IMR-90 (cell line): ENCODE results near the gene LRCH3. TPM values are rescaled to one million over a fixed set of nuclear protein-coding genes. Genes with fewer than 3 reads are reported as not detected.

Experiments
- ATAC-seq: fragments of 200-7000 bp; cut with Tn5 transposase; 2 replicates; pipeline ENCODE4 v1.9.1; 2020; ENCODE audit warnings: low read depth, mild to moderate bottlenecking, moderate library complexity
- BruUV-seq: library from RNA; stranded (reverse); fragments of 400-500 nt; replicated peaks from 2 replicates; lab custom pipeline; 2021; lab: Mats Ljungman, UMichigan
- CTCF ChIA-PET: fragments of 300-600 bp; formaldehyde crosslinking; extraction: SDS; loops from one replicate; lab custom pipeline; 2021; ENCODE audit warnings: antibody characterized with exemption; lab: Yijun Ruan, JAX
- POLR2A ChIA-PET: fragments of 300-600 bp; sonication (Branson Sonifier 250); formaldehyde crosslinking; loops from one replicate; lab custom pipeline; 2022; ENCODE audit warnings: antibody characterized with exemption; ENCODE audit not compliant: unreplicated experiment; lab: Charles Lee
- DNase-seq: peaks from one replicate; pipeline ENCODE4 v3.0.0; 2013
- H2AFZ ChIP-seq: replicated peaks from 2 replicates; pipeline ENCODE3; 2013; ENCODE audit warnings: low read length, mild to moderate bottlenecking; ENCODE audit not compliant: poor library complexity
- H2AK5ac ChIP-seq: 2 replicates; pipeline ENCODE4 v1.6.1; 2013; ENCODE audit warnings: low read depth, low read length, inconsistent platforms
- H2AK9ac ChIP-seq: replicated peaks from 2 replicates; pipeline ENCODE3; 2013; ENCODE audit warnings: mild to moderate bottlenecking, low read depth, low read length, moderate library complexity; ENCODE audit not compliant: poor library complexity
- H2BK120ac ChIP-seq: 2 replicates; pipeline ENCODE4 v1.6.1; 2013; ENCODE audit warnings: low read depth, low read length, inconsistent platforms
- H2BK15ac ChIP-seq: 3 replicates; pipeline ENCODE4 v1.6.1; 2013; ENCODE audit warnings: low read depth, low read length, inconsistent platforms
- H2BK20ac ChIP-seq: 2 replicates; pipeline ENCODE4 v1.6.1; 2013; ENCODE audit warnings: low read depth, mild to moderate bottlenecking, inconsistent platforms, low read length, moderate library complexity
- H2BK5ac ChIP-seq: 2 replicates; pipeline ENCODE4 v1.6.1; 2013; ENCODE audit warnings: mild to moderate bottlenecking, low read depth, low read length, inconsistent platforms; ENCODE audit not compliant: poor library complexity, severe bottlenecking
- H3K14ac ChIP-seq: replicated peaks from 2 replicates; pipeline ENCODE4 v1.6.1; 2013; ENCODE audit warnings: low read depth, low read length, inconsistent platforms
- H3K18ac ChIP-seq: 2 replicates; pipeline ENCODE4 v1.6.1; 2013; ENCODE audit warnings: low read depth, low read length, control low read depth
- H3K23ac ChIP-seq: 2 replicates; pipeline ENCODE4 v1.6.1; 2013; ENCODE audit warnings: low read depth, low read length, inconsistent platforms
- H3K27ac ChIP-seq: 2 replicates; pipeline ENCODE4 v1.5.1; 2013; ENCODE audit warnings: mild to moderate bottlenecking, control low read depth, low read length; ENCODE audit not compliant: insufficient read depth
- H3K27me3 ChIP-seq: 2 replicates; pipeline ENCODE4 v1.6.1; 2013; ENCODE audit warnings: low read length; ENCODE audit not compliant: control insufficient read depth, insufficient read depth
- H3K36me3 ChIP-seq: 2 replicates; pipeline ENCODE4 v1.6.1; 2013; ENCODE audit warnings: low read length, mixed read lengths; ENCODE audit not compliant: control insufficient read depth, insufficient read depth
- H3K4ac ChIP-seq: 2 replicates; pipeline ENCODE4 v1.6.1; 2013; ENCODE audit warnings: low read depth, low read length, inconsistent platforms
- H3K4me1 ChIP-seq: 2 replicates; pipeline ENCODE4 v1.6.1; 2013; ENCODE audit warnings: low read length, mixed read lengths; ENCODE audit not compliant: control insufficient read depth, insufficient read depth
- H3K4me2 ChIP-seq: 2 replicates; pipeline ENCODE4 v1.6.1; 2013; ENCODE audit warnings: low read depth, mild to moderate bottlenecking, control low read depth, low read length, moderate library complexity
- H3K4me3 ChIP-seq: 2 replicates; pipeline ENCODE4 v1.5.1; 2013; ENCODE audit warnings: low read depth, mild to moderate bottlenecking, control low read depth, low read length, moderate library complexity; ENCODE audit not compliant: insufficient read depth
- H3K56ac ChIP-seq: 2 replicates; pipeline ENCODE4 v1.6.1; 2013; ENCODE audit warnings: low read length, inconsistent platforms; ENCODE audit not compliant: insufficient read depth; ENCODE audit errors: extremely low read depth
- H3K79me1 ChIP-seq, 2 experiments: 2 replicates each; pipeline ENCODE4 v1.6.1; 2013; ENCODE audit warnings: low read length in 2 of 2, inconsistent platforms in 1 of 2, low read depth in 1 of 2
- H3K9ac ChIP-seq: 2 replicates; pipeline ENCODE4 v1.6.1; 2013; ENCODE audit warnings: low read depth, low read length, control low read depth
- H3K9me1 ChIP-seq: 2 replicates; pipeline ENCODE4 v1.6.1; 2013; ENCODE audit warnings: low read length, inconsistent platforms; ENCODE audit not compliant: insufficient read depth
- H3K9me3 ChIP-seq: 2 replicates; pipeline ENCODE4 v1.6.1; 2013; ENCODE audit warnings: low read length; ENCODE audit not compliant: control insufficient read depth, insufficient read depth
- H4K20me1 ChIP-seq: 2 replicates; pipeline ENCODE4 v1.6.1; 2013; ENCODE audit warnings: low read length, inconsistent platforms; ENCODE audit not compliant: insufficient read depth
- H4K5ac ChIP-seq: 2 replicates; pipeline ENCODE4 v1.6.1; 2013; ENCODE audit warnings: mild to moderate bottlenecking, low read depth, low read length, control low read depth
- H4K8ac ChIP-seq, 2 experiments: 2 replicates each; pipeline ENCODE4 v1.6.1; 2013; ENCODE audit warnings: low read depth in 2 of 2, low read length in 2 of 2, control low read depth in 1 of 2, inconsistent platforms in 1 of 2
- H4K91ac ChIP-seq: 2 replicates; pipeline ENCODE4 v1.6.1; 2013; ENCODE audit warnings: low read depth, low read length, inconsistent platforms; ENCODE audit not compliant: insufficient read depth
- BHLHE40 ChIP-seq: fragments of 150-350 bp; IDR thresholded peaks from 2 replicates; pipeline ENCODE4 v1.6.1; 2016; ENCODE audit warnings: mild to moderate bottlenecking, low read depth, low read length
- CEBPB ChIP-seq: IDR thresholded peaks from 2 replicates; pipeline ENCODE4 v1.6.1; 2012; ENCODE audit warnings: low read depth, low read length, improper control_type of control experiment
- CHD1 ChIP-seq: IDR thresholded peaks from 2 replicates; pipeline ENCODE4 v1.6.1; 2012; ENCODE audit warnings: low read depth, low read length, improper control_type of control experiment
- FOS ChIP-seq: fragments of 150-350 bp; IDR thresholded peaks from 2 replicates; pipeline ENCODE4 v1.6.1; 2016; ENCODE audit warnings: low read depth, low read length
- MAFK ChIP-seq: IDR thresholded peaks from 2 replicates; pipeline ENCODE4 v1.6.1; 2012; ENCODE audit warnings: low read depth, low read length, improper control_type of control experiment
- MAZ ChIP-seq: IDR thresholded peaks from 2 replicates; pipeline ENCODE4 v1.6.1; 2012; ENCODE audit warnings: low read depth, mild to moderate bottlenecking, low read length, improper control_type of control experiment, moderate library complexity, borderline replicate concordance
- MXI1 ChIP-seq: IDR thresholded peaks from 2 replicates; pipeline ENCODE4 v1.6.1; 2012; ENCODE audit warnings: low read depth, mild to moderate bottlenecking, low read length, moderate library complexity, borderline replicate concordance
- NFE2L2 ChIP-seq: fragments of 150-350 bp; IDR thresholded peaks from 2 replicates; pipeline ENCODE4 v1.6.1; 2016; ENCODE audit warnings: low read depth, mild to moderate bottlenecking, low read length
- POLR2A ChIP-seq: IDR thresholded peaks from 2 replicates; pipeline ENCODE4 v1.6.1; 2012; ENCODE audit warnings: mild to moderate bottlenecking, low read depth, low read length
- RAD21 ChIP-seq: IDR thresholded peaks from 2 replicates; pipeline ENCODE4 v1.6.1; 2012; ENCODE audit warnings: low read length, improper control_type of control experiment
- RCOR1 ChIP-seq: IDR thresholded peaks from 2 replicates; pipeline ENCODE4 v1.6.1; 2012; ENCODE audit warnings: mild to moderate bottlenecking, low read length, improper control_type of control experiment; ENCODE audit not compliant: insufficient replicate concordance
- RFX5 ChIP-seq: IDR thresholded peaks from 2 replicates; pipeline ENCODE4 v1.8.0; 2012; ENCODE audit warnings: low read depth, mild to moderate bottlenecking, low read length, moderate library complexity
- SMC3 ChIP-seq: fragments of 150-350 bp; IDR thresholded peaks from 2 replicates; pipeline ENCODE4 v1.6.1; 2016; ENCODE audit warnings: low read depth, mild to moderate bottlenecking, antibody characterized with exemption, low read length, moderate library complexity
- dilution Hi-C: fragments of 300-500 bp; cut with HindIII; formaldehyde crosslinking; loops from one replicate; pipeline ENCODE4 v1.14.3; 2018; ENCODE audit warnings: low sequenced_read_pairs; ENCODE audit not compliant: unreplicated experiment
- in situ Hi-C: fragments of 300-500 bp; cut with MboI; formaldehyde crosslinking; loops from 3 replicates; pipeline ENCODE4 v1.14.3; 2019; ENCODE audit warnings: low sequenced_read_pairs, inconsistent platforms, mixed read lengths
- intact Hi-C: fragments of 100-400 bp; cut with micrococcal nuclease; formaldehyde crosslinking; loops from 2 replicates; pipeline ENCODE4 v1.10.0; 2022
- polyA plus RNA-seq, 3 experiments: library from polyadenylated mRNA; depleted of rRNA; stranded (reverse); fragments of >200 nt; gene quantifications; 2 replicates each; pipeline ENCODE4 v1.2.3, GENCODE V29; 2012; ENCODE audit warnings: low replicate concordance in 1 of 3
- total RNA-seq: library from RNA; depleted of rRNA; stranded (reverse); fragments of >200 nt; gene quantifications from 2 replicates; pipeline ENCODE4 v1.2.3, GENCODE V29; 2012
- TF ChIP-seq, protein P1 (sequence below): conservative IDR thresholded peaks from 2 replicates; pipeline ENCODE4 v1.5.1; 2012; ENCODE audit warnings: mild to moderate bottlenecking, low read depth, low read length, improper control_type of control experiment
- TF ChIP-seq, protein P2 (sequence below): fragments of 150-350 bp; IDR thresholded peaks from 2 replicates; pipeline ENCODE4 v1.6.1; 2016; ENCODE audit warnings: low read depth, mild to moderate bottlenecking, low read length, moderate library complexity, borderline replicate concordance
- TF ChIP-seq, protein P3 (sequence below): fragments of 150-350 bp; IDR thresholded peaks from 2 replicates; pipeline ENCODE4 v1.6.1; 2017; ENCODE audit warnings: mild to moderate bottlenecking, antibody characterized with exemption, low read length, low read depth

LRCH3 gene
- total and polyA plus RNA-seq, 2 of the 4 experiments (the other 2 are of a cell fraction): 28.5 to 40.5 TPM

DNA sequence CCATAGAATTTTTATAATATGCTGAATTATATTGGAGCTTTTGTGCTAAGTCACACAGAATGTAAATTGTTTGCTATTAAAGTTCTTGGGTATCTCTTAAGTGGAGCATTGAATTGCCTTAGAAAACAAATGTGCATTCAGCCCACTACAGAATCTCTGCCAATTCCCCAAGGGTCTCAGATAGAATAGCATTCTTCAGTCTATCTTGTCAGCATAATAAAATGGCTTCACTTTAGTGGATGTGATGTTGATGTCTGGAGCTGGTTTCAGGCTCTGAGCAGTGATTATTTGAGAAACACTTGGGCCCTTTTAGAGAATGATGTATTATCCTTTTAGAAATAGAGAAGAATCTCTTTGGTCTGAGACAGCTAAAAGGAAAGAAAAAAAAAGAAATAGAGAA is 45.2 kb downstream of the LRCH3 start:
- H3K18ac ChIP-seq: no peak overlapping the region
- no peak overlapping the region for H3K4me2 ChIP-seq
- no peak overlapping the region for H3K4ac ChIP-seq
- no peak overlapping the region for H3K23ac ChIP-seq
- H4K20me1 ChIP-seq: no peaks in the 10 kb centered on the region
- no peak overlapping the region for H4K91ac ChIP-seq
- no peak overlapping the region for H2AK9ac ChIP-seq
- no peak overlapping the region for H2BK15ac ChIP-seq
- peaks cover 7 to 10% of the 10 kb centered on the region in 2 experiments for H3K79me1 ChIP-seq
- H3K27me3 ChIP-seq: no peaks in the 10 kb centered on the region
- no peak for DNase-seq
- no peak for ATAC-seq
- H3K36me3 ChIP-seq: peaks cover 30% of the 10 kb centered on the region
- H3K4me3 ChIP-seq: no peak overlapping the region
- H3K4me1 ChIP-seq: no peaks in the 10 kb centered on the region
- H4K5ac ChIP-seq: no peak overlapping the region
- H3K27ac ChIP-seq: no peak overlapping the region
- no peak overlapping the region for H3K9ac ChIP-seq
- in situ Hi-C loops (no loop called here), intact Hi-C loops (loop anchor here (5.0 kb wide), 1 partner anchor 54 kb away; no protein-coding TSS in a partner anchor), dilution Hi-C loops (no loop called here)
- no peak overlapping the region for H3K56ac ChIP-seq
- H2AK5ac ChIP-seq: no peak overlapping the region
- no peak overlapping the region for H2BK120ac ChIP-seq
- ChIA-PET POLR2A (no interaction called here), CTCF (no interaction called here)
- H2BK20ac ChIP-seq: no peak overlapping the region
- no peak overlapping the region for H2AFZ ChIP-seq
- no peaks in the 10 kb centered on the region for H3K9me3 ChIP-seq
- no peak overlapping the region for H4K8ac ChIP-seq
- TF ChIP-seq FOS: no peak
- TF ChIP-seq, protein P1, sequence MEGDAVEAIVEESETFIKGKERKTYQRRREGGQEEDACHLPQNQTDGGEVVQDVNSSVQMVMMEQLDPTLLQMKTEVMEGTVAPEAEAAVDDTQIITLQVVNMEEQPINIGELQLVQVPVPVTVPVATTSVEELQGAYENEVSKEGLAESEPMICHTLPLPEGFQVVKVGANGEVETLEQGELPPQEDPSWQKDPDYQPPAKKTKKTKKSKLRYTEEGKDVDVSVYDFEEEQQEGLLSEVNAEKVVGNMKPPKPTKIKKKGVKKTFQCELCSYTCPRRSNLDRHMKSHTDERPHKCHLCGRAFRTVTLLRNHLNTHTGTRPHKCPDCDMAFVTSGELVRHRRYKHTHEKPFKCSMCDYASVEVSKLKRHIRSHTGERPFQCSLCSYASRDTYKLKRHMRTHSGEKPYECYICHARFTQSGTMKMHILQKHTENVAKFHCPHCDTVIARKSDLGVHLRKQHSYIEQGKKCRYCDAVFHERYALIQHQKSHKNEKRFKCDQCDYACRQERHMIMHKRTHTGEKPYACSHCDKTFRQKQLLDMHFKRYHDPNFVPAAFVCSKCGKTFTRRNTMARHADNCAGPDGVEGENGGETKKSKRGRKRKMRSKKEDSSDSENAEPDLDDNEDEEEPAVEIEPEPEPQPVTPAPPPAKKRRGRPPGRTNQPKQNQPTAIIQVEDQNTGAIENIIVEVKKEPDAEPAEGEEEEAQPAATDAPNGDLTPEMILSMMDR: no peak
- TF ChIP-seq RAD21: no peak
- TF ChIP-seq, protein P2, sequence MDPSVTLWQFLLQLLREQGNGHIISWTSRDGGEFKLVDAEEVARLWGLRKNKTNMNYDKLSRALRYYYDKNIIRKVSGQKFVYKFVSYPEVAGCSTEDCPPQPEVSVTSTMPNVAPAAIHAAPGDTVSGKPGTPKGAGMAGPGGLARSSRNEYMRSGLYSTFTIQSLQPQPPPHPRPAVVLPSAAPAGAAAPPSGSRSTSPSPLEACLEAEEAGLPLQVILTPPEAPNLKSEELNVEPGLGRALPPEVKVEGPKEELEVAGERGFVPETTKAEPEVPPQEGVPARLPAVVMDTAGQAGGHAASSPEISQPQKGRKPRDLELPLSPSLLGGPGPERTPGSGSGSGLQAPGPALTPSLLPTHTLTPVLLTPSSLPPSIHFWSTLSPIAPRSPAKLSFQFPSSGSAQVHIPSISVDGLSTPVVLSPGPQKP: no peak
- TF ChIP-seq MAZ: no peak
- no peak for TF ChIP-seq MXI1
- TF ChIP-seq BHLHE40: no peak
- no peak for TF ChIP-seq SMC3
- no peak for TF ChIP-seq MAFK
- no peak for TF ChIP-seq POLR2A
- TF ChIP-seq, protein P3, sequence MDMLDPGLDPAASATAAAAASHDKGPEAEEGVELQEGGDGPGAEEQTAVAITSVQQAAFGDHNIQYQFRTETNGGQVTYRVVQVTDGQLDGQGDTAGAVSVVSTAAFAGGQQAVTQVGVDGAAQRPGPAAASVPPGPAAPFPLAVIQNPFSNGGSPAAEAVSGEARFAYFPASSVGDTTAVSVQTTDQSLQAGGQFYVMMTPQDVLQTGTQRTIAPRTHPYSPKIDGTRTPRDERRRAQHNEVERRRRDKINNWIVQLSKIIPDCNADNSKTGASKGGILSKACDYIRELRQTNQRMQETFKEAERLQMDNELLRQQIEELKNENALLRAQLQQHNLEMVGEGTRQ: no peak
- TF ChIP-seq CHD1: no peak
- no peak for TF ChIP-seq RFX5
- no peak for TF ChIP-seq NFE2L2
- TF ChIP-seq RCOR1: no peak
- no peak for TF ChIP-seq CEBPB
- BruUV-seq: no TSS peak
- no peak overlapping the region for H3K14ac ChIP-seq
- no peak overlapping the region for H2BK5ac ChIP-seq
- no peaks in the 10 kb centered on the region for H3K9me1 ChIP-seq
